Stimulated activated CD8-positive, alpha-beta memory T cell treated with anti-CD3 and anti-CD28 coated beads, Interleukin-7, amount 100 ng/mL, for 48 hours (primary cell): ENCODE measurements around the gene MNX1.

ENCODE experiments used
- DNase-seq, 2 donors: peaks; one replicate each; pipeline ENCODE4 v3.0.0-alpha.2; 2020; ENCODE audit warnings: low read depth in 1 of 2; ENCODE audit errors: extremely low read depth in 1 of 2

MNX1 gene

GRCh38 chr7:157033483-157034473, 23.3 kb upstream of the MNX1 start:
- no peak for DNase-seq

- DNase-seq, result no peak
Measured at GRCh38 chr7:157032644-157033482, 22.4 kb upstream of the MNX1 start.

- no peak for DNase-seq
Measured at GRCh38 chr7:157032128-157032527, 21.7 kb upstream of the MNX1 start.

- DNase-seq, result no peak
Measured at GRCh38 chr7:157028199-157028903, 17.9 kb upstream of the MNX1 start.

GRCh38 chr7:157027568-157028198, 17.2 kb upstream of the MNX1 start:
- no peak for DNase-seq

- DNase-seq, result no peak
Measured at GRCh38 chr7:157024716-157025115, 14.3 kb upstream of the MNX1 start.

- DNase-seq, result no peak
Measured at GRCh38 chr7:157023589-157023905, 13.1 kb upstream of the MNX1 start.

- DNase-seq, result no peak
Measured at GRCh38 chr7:157022681-157023588, 12.5 kb upstream of the MNX1 start.

GRCh38 chr7:157021871-157022680, 11.6 kb upstream of the MNX1 start:
- DNase-seq, result no peak

GRCh38 chr7:157021071-157021870, 10.8 kb upstream of the MNX1 start:
- no peak for DNase-seq

- DNase-seq, result no peak
Measured at GRCh38 chr7:157020514-157021070, 10.1 kb upstream of the MNX1 start.

- no peak for DNase-seq
Measured at GRCh38 chr7:157019718-157020451, 9.4 kb upstream of the MNX1 start.

GRCh38 chr7:157018997-157019608, 8.6 kb upstream of the MNX1 start:
- no peak for DNase-seq

- DNase-seq, result no peak
Measured at GRCh38 chr7:157018328-157018996, 8.0 kb upstream of the MNX1 start.

- no peak for DNase-seq
Measured at GRCh38 chr7:157017603-157018327, 7.3 kb upstream of the MNX1 start.
